ENCODE results near the gene CLDN6. TPM values are rescaled to one million over a fixed set of nuclear protein-coding genes. Genes with fewer than 3 reads are reported as not detected.
A peak's percentile ranks its signal among the peaks of the same experiment; 100 is the strongest.

Gene CLDN6
- polyA plus RNA-seq (2013) = 719 and 729 TPM in 2 replicates

GRCh38 chr16:3017794-3018506 lies at the start of gene CLDN6:
TSS of gene CLDN6 (minus strand) at chr16:3018183. CDS start at chr16:3016021, 2,162 bp downstream.
- Histone ChIP-seq H3K79me1 (ENCODE audit: low read length) (peaks cover 38% of the 10 kb centered on the region), H3K4me1 (ENCODE audit: control insufficient read depth in 1 of 2, insufficient read depth in 2 of 2, low read length in 2 of 2) (peaks cover 28 to 40% of the 10 kb centered on the region in 2 experiments), H3K9ac (ENCODE audit: low read length) (peak within 1 kb of the TSS; percentile 87), H3K4me3 (ENCODE audit: low read depth, low read length) (peak within 1 kb of the TSS; percentile 98), H3K79me2 (ENCODE audit: control insufficient read depth, insufficient read depth, low read length, poor library complexity) (peaks cover 36% of the 10 kb centered on the region), H4K8ac (ENCODE audit: low read depth, low read length) (peak within 1 kb of the TSS; percentile 90), H3K36me3 (ENCODE audit: control insufficient read depth in 1 of 2, insufficient read depth in 2 of 2, low read length in 2 of 2) (peaks cover 31 to 36% of the 10 kb centered on the region in 2 experiments), H3K18ac (ENCODE audit: low read length) (peak within 1 kb of the TSS; percentile 99), H4K12ac (ENCODE audit: low read depth, low read length) (peak within 1 kb of the TSS; percentile 89), H3K14ac (ENCODE audit: low read length) (peak within 1 kb of the TSS; percentile 97), H2BK5ac (ENCODE audit: low read depth, low read length, poor library complexity) (peak within 1 kb of the TSS; percentile 99), H2AFZ (ENCODE audit: insufficient read depth, low read length, poor library complexity) (peak within 1 kb of the TSS; percentile 61), H2AK5ac (ENCODE audit: low read length) (peak within 1 kb of the TSS; percentile 98), H2BK120ac (ENCODE audit: insufficient read depth, low read length, poor library complexity) (peak within 1 kb of the TSS; percentile 98), H2BK12ac (ENCODE audit: low read length) (peak within 1 kb of the TSS; percentile 42), H4K91ac (ENCODE audit: low read depth, low read length) (peak within 1 kb of the TSS; percentile 97), H3K9me3 (ENCODE audit: insufficient read depth, low read depth, low read length) (peaks cover 3% of the 10 kb centered on the region), H3K4ac (ENCODE audit: low read depth, low read length) (peak within 1 kb of the TSS; percentile 98), H3K27me3 (ENCODE audit: insufficient read depth, low read length) (no peaks in the 10 kb centered on the region), H3K27ac (ENCODE audit: low read depth, low read length) (peak within 1 kb of the TSS; percentile 87), H3K23ac (ENCODE audit: low read length) (no peak within 1 kb of the TSS), H3K4me2 (ENCODE audit: low read length) (peak within 1 kb of the TSS; percentile 66)
- peak in 1 of 2 donors; percentile 20 for DNase-seq
- WGBS (ENCODE audit: extremely low coverage, insufficient coverage, insufficient read length) = no CpG with 5 or more reads among the region's 52 CpGs

GRCh38 chr16:3066440-3066748 lies 48.4 kb upstream of the CLDN6 start:
- H3K4me2 ChIP-seq (ENCODE audit: low read length) = no peak overlapping the region
- no CpG with 5 or more reads among the region's 7 CpGs for WGBS (ENCODE audit: extremely low coverage, insufficient coverage, insufficient read length)
- no peak overlapping the region for H3K23ac ChIP-seq (ENCODE audit: low read length)
- H3K14ac ChIP-seq (ENCODE audit: low read length) = no peak overlapping the region
- no peak overlapping the region for H4K91ac ChIP-seq (ENCODE audit: low read depth, low read length)
- peaks cover 5 to 8% of the 10 kb centered on the region in 2 experiments for H3K4me1 ChIP-seq (ENCODE audit: control insufficient read depth in 1 of 2, insufficient read depth in 2 of 2, low read length in 2 of 2)
- no peak overlapping the region for H2AK5ac ChIP-seq (ENCODE audit: low read length)
- no peak overlapping the region for H3K4me3 ChIP-seq (ENCODE audit: low read depth, low read length)
- H4K8ac ChIP-seq (ENCODE audit: low read depth, low read length) = no peak overlapping the region
- H3K27me3 ChIP-seq (ENCODE audit: insufficient read depth, low read length) = no peaks in the 10 kb centered on the region
- no peak overlapping the region for H2AFZ ChIP-seq (ENCODE audit: insufficient read depth, low read length, poor library complexity)
- H3K18ac ChIP-seq (ENCODE audit: low read length) = no peak overlapping the region
- no peaks in the 10 kb centered on the region for H3K79me1 ChIP-seq (ENCODE audit: low read length)
- H3K36me3 ChIP-seq (ENCODE audit: control insufficient read depth in 1 of 2, insufficient read depth in 2 of 2, low read length in 2 of 2) = no peaks in the 10 kb centered on the region
- H3K79me2 ChIP-seq (ENCODE audit: control insufficient read depth, insufficient read depth, low read length, poor library complexity) = no peaks in the 10 kb centered on the region
- no peak overlapping the region for H2BK5ac ChIP-seq (ENCODE audit: low read depth, low read length, poor library complexity)
- DNase-seq = no peak
- no peak overlapping the region for H3K4ac ChIP-seq (ENCODE audit: low read depth, low read length)
- no peaks in the 10 kb centered on the region for H3K9me3 ChIP-seq (ENCODE audit: insufficient read depth, low read depth, low read length)
- no peak overlapping the region for H2BK12ac ChIP-seq (ENCODE audit: low read length)
- H2BK120ac ChIP-seq (ENCODE audit: insufficient read depth, low read length, poor library complexity) = no peak overlapping the region
- H4K12ac ChIP-seq (ENCODE audit: low read depth, low read length) = no peak overlapping the region
- H3K9ac ChIP-seq (ENCODE audit: low read length) = no peak overlapping the region
- H3K27ac ChIP-seq (ENCODE audit: low read depth, low read length) = no peak overlapping the region

GRCh38 chr16:3065742-3066439 lies 47.9 kb upstream of the CLDN6 start:
- Histone ChIP-seq H4K91ac (ENCODE audit: low read depth, low read length) (peak overlapping the region; percentile 21), H4K8ac (ENCODE audit: low read depth, low read length) (peak overlapping the region; percentile 2), H4K12ac (ENCODE audit: low read depth, low read length) (peak overlapping the region; percentile 27), H3K4me1 (ENCODE audit: control insufficient read depth in 1 of 2, insufficient read depth in 2 of 2, low read length in 2 of 2) (peaks cover 5 to 8% of the 10 kb centered on the region in 2 experiments), H2BK120ac (ENCODE audit: insufficient read depth, low read length, poor library complexity) (peak overlapping the region; percentile 4), H3K23ac (ENCODE audit: low read length) (no peak overlapping the region), H3K14ac (ENCODE audit: low read length) (no peak overlapping the region), H2AK5ac (ENCODE audit: low read length) (no peak overlapping the region), H3K18ac (ENCODE audit: low read length) (no peak overlapping the region), H3K4me3 (ENCODE audit: low read depth, low read length) (no peak overlapping the region), H3K4ac (ENCODE audit: low read depth, low read length) (no peak overlapping the region), H3K79me1 (ENCODE audit: low read length) (no peaks in the 10 kb centered on the region), H2BK5ac (ENCODE audit: low read depth, low read length, poor library complexity) (no peak overlapping the region), H3K79me2 (ENCODE audit: control insufficient read depth, insufficient read depth, low read length, poor library complexity) (no peaks in the 10 kb centered on the region), H2BK12ac (ENCODE audit: low read length) (no peak overlapping the region), H3K36me3 (ENCODE audit: control insufficient read depth in 1 of 2, insufficient read depth in 2 of 2, low read length in 2 of 2) (no peaks in the 10 kb centered on the region), H3K27me3 (ENCODE audit: insufficient read depth, low read length) (no peaks in the 10 kb centered on the region), H2AFZ (ENCODE audit: insufficient read depth, low read length, poor library complexity) (no peak overlapping the region), H3K9me3 (ENCODE audit: insufficient read depth, low read depth, low read length) (no peaks in the 10 kb centered on the region), H3K4me2 (ENCODE audit: low read length) (no peak overlapping the region), H3K9ac (ENCODE audit: low read length) (no peak overlapping the region), H3K27ac (ENCODE audit: low read depth, low read length) (no peak overlapping the region)
- no peak for DNase-seq
- no CpG with 5 or more reads among the region's 26 CpGs for WGBS (ENCODE audit: extremely low coverage, insufficient coverage, insufficient read length)

- peaks cover 5 to 8% of the 10 kb centered on the region in 2 experiments for H3K4me1 ChIP-seq (ENCODE audit: control insufficient read depth in 1 of 2, insufficient read depth in 2 of 2, low read length in 2 of 2)
- peak within 1 kb of the TSS; percentile 27 for H4K12ac ChIP-seq (ENCODE audit: low read depth, low read length)
- H2BK12ac ChIP-seq (ENCODE audit: low read length) = peak within 1 kb of the TSS; percentile 1
- peak in 1 of 2 donors; percentile 47 for DNase-seq
- no peak within 1 kb of the TSS for H2AFZ ChIP-seq (ENCODE audit: insufficient read depth, low read length, poor library complexity)
- peak within 1 kb of the TSS; percentile 32 for H4K8ac ChIP-seq (ENCODE audit: low read depth, low read length)
- no peaks in the 10 kb centered on the region for H3K27me3 ChIP-seq (ENCODE audit: insufficient read depth, low read length)
- no CpG with 5 or more reads among the region's 13 CpGs for WGBS (ENCODE audit: extremely low coverage, insufficient coverage, insufficient read length)
- H3K79me2 ChIP-seq (ENCODE audit: control insufficient read depth, insufficient read depth, low read length, poor library complexity) = no peaks in the 10 kb centered on the region
- H2BK5ac ChIP-seq (ENCODE audit: low read depth, low read length, poor library complexity) = no peak within 1 kb of the TSS
- no peak within 1 kb of the TSS for H2AK5ac ChIP-seq (ENCODE audit: low read length)
- H3K14ac ChIP-seq (ENCODE audit: low read length) = peak within 1 kb of the TSS; percentile 23
- H3K23ac ChIP-seq (ENCODE audit: low read length) = no peak within 1 kb of the TSS
- no peak within 1 kb of the TSS for H3K18ac ChIP-seq (ENCODE audit: low read length)
- H3K4me2 ChIP-seq (ENCODE audit: low read length) = no peak within 1 kb of the TSS
- H4K91ac ChIP-seq (ENCODE audit: low read depth, low read length) = peak within 1 kb of the TSS; percentile 59
- no peak within 1 kb of the TSS for H3K4ac ChIP-seq (ENCODE audit: low read depth, low read length)
- no peak within 1 kb of the TSS for H3K4me3 ChIP-seq (ENCODE audit: low read depth, low read length)
- no peak within 1 kb of the TSS for H3K9ac ChIP-seq (ENCODE audit: low read length)
- no peaks in the 10 kb centered on the region for H3K36me3 ChIP-seq (ENCODE audit: control insufficient read depth in 1 of 2, insufficient read depth in 2 of 2, low read length in 2 of 2)
- H2BK120ac ChIP-seq (ENCODE audit: insufficient read depth, low read length, poor library complexity) = peak within 1 kb of the TSS; percentile 9
- no peaks in the 10 kb centered on the region for H3K9me3 ChIP-seq (ENCODE audit: insufficient read depth, low read depth, low read length)
- no peak within 1 kb of the TSS for H3K27ac ChIP-seq (ENCODE audit: low read depth, low read length)
- no peaks in the 10 kb centered on the region for H3K79me1 ChIP-seq (ENCODE audit: low read length)
Measured at GRCh38 chr16:3065069-3065741, 47.2 kb upstream of the CLDN6 start, which contains the start of gene IL32. TSS of gene IL32 (plus strand) at chr16:3065640. CDS start at chr16:3065812, 172 bp downstream.
